Measurements from ENCODE around the gene GLIPR1. TPM values are rescaled to one million over a fixed set of nuclear protein-coding genes. Genes with fewer than 3 reads are reported as not detected.
"Not testable (repeated sequence)": the region's sequence is repeated elsewhere in the genome, so short reads cannot be mapped to it uniquely, and the experiment has no call there.

The GLIPR1 gene
- total RNA-seq, 2 experiments from 2014 or later = 55.3 to 74.8 TPM

GRCh38 chr12:75505706-75506312 is 25.3 kb downstream of the GLIPR1 start:
- H3K4me3 Mint-ChIP-seq = no peak overlapping the region
- H3K36me3 Mint-ChIP-seq = peaks cover 34% of the 10 kb centered on the region
- H3K27me3 Mint-ChIP-seq = no peaks in the 10 kb centered on the region
- DNase-seq (no peak), ATAC-seq (peak; percentile 43)
- H3K9me3 Mint-ChIP-seq (ENCODE audit: low read depth) = no peaks in the 10 kb centered on the region
- CTCF ChIA-PET = interaction anchor here (0.7 to 2.8 kb wide), 5 partner anchors 10 to 176 kb away, joined by 3 to 16 read pairs (median 6); partner anchors contain the start of genes CAPS2 and GLIPR1L2
- no peak overlapping the region for H3K27ac Mint-ChIP-seq
- peaks cover 36% of the 10 kb centered on the region for H3K4me1 Mint-ChIP-seq

GRCh38 chr12:75507086-75507485 is 26.5 kb downstream of the GLIPR1 start:
- no peak overlapping the region for H3K27ac Mint-ChIP-seq
- no peak overlapping the region for H3K4me3 Mint-ChIP-seq
- peaks cover 31% of the 10 kb centered on the region for H3K36me3 Mint-ChIP-seq
- CTCF ChIA-PET = interaction anchor here (0.8 to 2.3 kb wide), 9 partner anchors 21 to 559 kb away, joined by 3 to 9 read pairs (median 4); partner anchors contain the start of genes GLIPR1L1, GLIPR1L2 and PHLDA1
- no peaks in the 10 kb centered on the region for H3K27me3 Mint-ChIP-seq
- DNase-seq (no peak), ATAC-seq (no peak)
- peaks cover 41% of the 10 kb centered on the region for H3K4me1 Mint-ChIP-seq
- no peaks in the 10 kb centered on the region for H3K9me3 Mint-ChIP-seq (ENCODE audit: low read depth)

GRCh38 chr12:75508159-75508558 is 27.6 kb downstream of the GLIPR1 start:
- Mint-ChIP-seq H3K4me3 (no peak overlapping the region), H3K36me3 (peaks cover 31% of the 10 kb centered on the region), H3K9me3 (ENCODE audit: low read depth) (no peaks in the 10 kb centered on the region), H3K4me1 (peaks cover 42% of the 10 kb centered on the region), H3K27ac (peak overlapping the region; percentile 44), H3K27me3 (no peaks in the 10 kb centered on the region)
- CTCF ChIA-PET = interaction anchor here (0.7 to 2.3 kb wide), 9 partner anchors 23 to 558 kb away, joined by 3 to 9 read pairs (median 4); partner anchors contain the start of genes GLIPR1L1 and PHLDA1
- DNase-seq = no peak
- ATAC-seq = no peak

GRCh38 chr12:75509621-75510020 is 29.1 kb downstream of the GLIPR1 start:
- Mint-ChIP-seq H3K4me1 (peaks cover 38% of the 10 kb centered on the region), H3K27ac (peak overlapping the region; percentile 99), H3K27me3 (no peaks in the 10 kb centered on the region), H3K36me3 (peaks cover 28% of the 10 kb centered on the region), H3K4me3 (peak overlapping the region; percentile 97), H3K9me3 (ENCODE audit: low read depth) (no peaks in the 10 kb centered on the region)
- no peak for DNase-seq
- CTCF ChIA-PET = interaction anchor here (0.7 to 2.3 kb wide), 5 partner anchors 25 to 522 kb away, joined by 3 to 4 read pairs (median 4); partner anchors contain the start of genes GLIPR1L1 and PHLDA1
- no peak for ATAC-seq

- peaks cover 34% of the 10 kb centered on the region for H3K4me1 Mint-ChIP-seq
- H3K9me3 Mint-ChIP-seq (ENCODE audit: low read depth) = no peaks in the 10 kb centered on the region
- H3K36me3 Mint-ChIP-seq = peaks cover 20% of the 10 kb centered on the region
- CTCF ChIA-PET = interaction anchor here (0.9 to 2.7 kb wide), 10 partner anchors 23 to 526 kb away, joined by 3 to 21 read pairs (median 4); partner anchors contain the start of genes GLIPR1, GLIPR1L1 and PHLDA1
- no peaks in the 10 kb centered on the region for H3K27me3 Mint-ChIP-seq
- H3K27ac Mint-ChIP-seq = peak within 1 kb of the TSS; percentile 99
- peak; percentile 97 for ATAC-seq
- peak within 1 kb of the TSS; percentile 97 for H3K4me3 Mint-ChIP-seq
- peak; percentile 96 for DNase-seq
Observed at GRCh38 chr12:75511116-75512048, 30.8 kb downstream of the GLIPR1 start, which contains the start of gene KRR1. Gene KRR1 (minus strand): TSS chr12:75511609. CDS start chr12:75511597, 12 bp downstream.

- H3K36me3 Mint-ChIP-seq; H3K27ac Mint-ChIP-seq; H3K9me3 Mint-ChIP-seq (ENCODE audit: low read depth); CTCF ChIA-PET; H3K4me1 Mint-ChIP-seq; DNase-seq; ATAC-seq; H3K4me3 Mint-ChIP-seq: not testable (repeated sequence)
- peaks cover 23% of the 10 kb centered on the region for H3K27me3 Mint-ChIP-seq
Observed at GRCh38 chr12:75521224-75521623, 40.7 kb downstream of the GLIPR1 start.

GRCh38 chr12:75522124-75522523 is 41.6 kb downstream of the GLIPR1 start:
- H3K4me1 Mint-ChIP-seq; H3K36me3 Mint-ChIP-seq; DNase-seq; H3K27ac Mint-ChIP-seq; CTCF ChIA-PET; ATAC-seq; H3K9me3 Mint-ChIP-seq (ENCODE audit: low read depth); H3K4me3 Mint-ChIP-seq: not testable (repeated sequence)
- H3K27me3 Mint-ChIP-seq = peaks cover 25% of the 10 kb centered on the region

GRCh38 chr12:75525263-75525662 is 44.7 kb downstream of the GLIPR1 start:
- Mint-ChIP-seq H3K4me1 (peaks cover 10% of the 10 kb centered on the region), H3K27ac (no peak overlapping the region), H3K9me3 (ENCODE audit: low read depth) (no peaks in the 10 kb centered on the region), H3K4me3 (no peak overlapping the region), H3K36me3 (no peaks in the 10 kb centered on the region), H3K27me3 (peaks cover 28% of the 10 kb centered on the region)
- no peak for DNase-seq
- CTCF ChIA-PET = interaction anchor here (0.8 to 1.1 kb wide), 4 partner anchors 9 to 522 kb away, joined by 3 to 5 read pairs (median 3); partner anchors contain the start of gene PHLDA1
- ATAC-seq = no peak

GRCh38 chr12:75526655-75527511 is 46.3 kb downstream of the GLIPR1 start:
- Mint-ChIP-seq H3K4me3 (no peak overlapping the region), H3K27me3 (peaks cover 22% of the 10 kb centered on the region), H3K4me1 (peaks cover 10% of the 10 kb centered on the region), H3K36me3 (no peaks in the 10 kb centered on the region), H3K27ac (peak overlapping the region; percentile 54), H3K9me3 (ENCODE audit: low read depth) (no peaks in the 10 kb centered on the region)
- peak; percentile 58 for DNase-seq
- ATAC-seq = peak; percentile 76
- CTCF ChIA-PET = interaction anchor here (0.5 to 4.3 kb wide), 23 partner anchors 19 to 1096 kb away, joined by 3 to 42 read pairs (median 3); partner anchors contain the start of gene PHLDA1

- H3K36me3 Mint-ChIP-seq = no peaks in the 10 kb centered on the region
- peaks cover 10% of the 10 kb centered on the region for H3K4me1 Mint-ChIP-seq
- CTCF ChIA-PET = interaction anchor here (0.8 to 4.3 kb wide), 11 partner anchors 18 to 820 kb away, joined by 3 to 42 read pairs (median 3); partner anchors contain the start of genes BBS10 and PHLDA1
- no peak overlapping the region for H3K27ac Mint-ChIP-seq
- no peak for ATAC-seq
- no peak overlapping the region for H3K4me3 Mint-ChIP-seq
- H3K9me3 Mint-ChIP-seq (ENCODE audit: low read depth) = no peaks in the 10 kb centered on the region
- peaks cover 16% of the 10 kb centered on the region for H3K27me3 Mint-ChIP-seq
- no peak for DNase-seq
Observed at GRCh38 chr12:75528272-75528671, 47.7 kb downstream of the GLIPR1 start.

- Mint-ChIP-seq H3K36me3 (no peaks in the 10 kb centered on the region), H3K27me3 (peaks cover 16% of the 10 kb centered on the region), H3K9me3 (ENCODE audit: low read depth) (no peaks in the 10 kb centered on the region), H3K4me1 (peaks cover 10% of the 10 kb centered on the region), H3K4me3 (no peak overlapping the region), H3K27ac (no peak overlapping the region)
- ATAC-seq (no peak), DNase-seq (no peak)
- CTCF ChIA-PET = interaction anchor here (0.8 to 4.3 kb wide), 9 partner anchors 17 to 820 kb away, joined by 3 to 42 read pairs (median 3); partner anchors contain the start of genes BBS10 and PHLDA1
Observed at GRCh38 chr12:75528692-75529091, 48.1 kb downstream of the GLIPR1 start.

- H3K4me1 Mint-ChIP-seq = peaks cover 10% of the 10 kb centered on the region
- no peak overlapping the region for H3K4me3 Mint-ChIP-seq
- peaks cover 16% of the 10 kb centered on the region for H3K27me3 Mint-ChIP-seq
- CTCF ChIA-PET = interaction anchor here (3.1 to 4.3 kb wide), 3 partner anchors 287 to 508 kb away, joined by 15 to 42 read pairs (median 33); partner anchors contain the start of gene PHLDA1
- no peaks in the 10 kb centered on the region for H3K9me3 Mint-ChIP-seq (ENCODE audit: low read depth)
- no peak overlapping the region for H3K27ac Mint-ChIP-seq
- H3K36me3 Mint-ChIP-seq = no peaks in the 10 kb centered on the region
- DNase-seq (no peak), ATAC-seq (no peak)
Observed at GRCh38 chr12:75529316-75529715, 48.8 kb downstream of the GLIPR1 start.

Data from activated CD8-positive, alpha-beta memory T cell treated with anti-CD3 and anti-CD28 coated beads, Interleukin-2, amount 10 ng/mL, durations not matched to agents 7 days and 5 days (primary cell).